ENCODE data around the gene IFNA16.
"Not testable (repeated sequence)": the region's sequence is repeated elsewhere in the genome, so short reads cannot be mapped to it uniquely, and the experiment has no call there.

Gene IFNA16

GRCh38 chr9:21244836-21245235, 27.7 kb upstream of the IFNA16 start:
- H3F3A ChIP-seq (ENCODE audit: insufficient read depth) = no peaks in the 10 kb centered on the region
- no peak overlapping the region for H3K4me2 ChIP-seq (ENCODE audit: low read depth, low read length, poor library complexity, severe bottlenecking)
- H3K27ac ChIP-seq (ENCODE audit: low read depth, low read length) = no peak overlapping the region
- H3K9me2 ChIP-seq (replicated peaks; ENCODE audit: insufficient read depth, low read length) = no peaks in the 10 kb centered on the region
- no peak overlapping the region for H3K4me3 ChIP-seq (ENCODE audit: insufficient read depth, low read length, poor library complexity, severe bottlenecking)
- H3K27me3 ChIP-seq (ENCODE audit: low read length) = no peaks in the 10 kb centered on the region
- no peak overlapping the region for H2AFZ ChIP-seq (ENCODE audit: low read depth, low read length, severe bottlenecking)
- no peaks in the 10 kb centered on the region for H3K9me3 ChIP-seq (ENCODE audit: insufficient read depth, low read length)
- H3K36me3 ChIP-seq (ENCODE audit: low read length) = no peaks in the 10 kb centered on the region
- no peaks in the 10 kb centered on the region for H4K20me1 ChIP-seq (ENCODE audit: low read depth, low read length)
- H3K9ac ChIP-seq (ENCODE audit: low read length) = no peak overlapping the region
- TF ChIP-seq EZH2phosphoT487 (conservative IDR thresholded peaks at IDR 0.05; ENCODE audit: low read length) = no peak
- TF ChIP-seq CTCF (IDR thresholded peaks at IDR 0.05; ENCODE audit: insufficient read depth, low read length, poor library complexity, severe bottlenecking) = no peak
- no peaks in the 10 kb centered on the region for H3K79me2 ChIP-seq (ENCODE audit: insufficient read depth, low read length)

GRCh38 chr9:21239911-21240310, 22.8 kb upstream of the IFNA16 start, which contains the start of gene IFNA14:
Gene IFNA14 (minus strand): TSS chr9:21240005. CDS start chr9:21239935, 70 bp downstream.
- Histone ChIP-seq H3K27me3 (ENCODE audit: low read length) (no peaks in the 10 kb centered on the region), H3K4me2 (ENCODE audit: low read depth, low read length, poor library complexity, severe bottlenecking) (no peak within 1 kb of the TSS)
- no peak for TF ChIP-seq EZH2phosphoT487 (conservative IDR thresholded peaks at IDR 0.05; ENCODE audit: low read length)
- no peak for TF ChIP-seq CTCF (IDR thresholded peaks at IDR 0.05; ENCODE audit: insufficient read depth, low read length, poor library complexity, severe bottlenecking)

GRCh38 chr9:21236360-21236714, 19.2 kb upstream of the IFNA16 start:
- not testable (repeated sequence) for H3K4me3 ChIP-seq (ENCODE audit: insufficient read depth, low read length, poor library complexity, severe bottlenecking); H4K20me1 ChIP-seq (ENCODE audit: low read depth, low read length); H3K27ac ChIP-seq (ENCODE audit: low read depth, low read length); H3K36me3 ChIP-seq (ENCODE audit: low read length); H3K4me2 ChIP-seq (ENCODE audit: low read depth, low read length, poor library complexity, severe bottlenecking); H3K9me2 ChIP-seq (replicated peaks; ENCODE audit: insufficient read depth, low read length); H3K9ac ChIP-seq (ENCODE audit: low read length); H2AFZ ChIP-seq (ENCODE audit: low read depth, low read length, severe bottlenecking); H3K27me3 ChIP-seq (ENCODE audit: low read length); H3K79me2 ChIP-seq (ENCODE audit: insufficient read depth, low read length); H3F3A ChIP-seq (ENCODE audit: insufficient read depth); H3K9me3 ChIP-seq (ENCODE audit: insufficient read depth, low read length)

More at GRCh38 chr9:21239911-21240310, 22.8 kb upstream of the IFNA16 start, which contains the start of gene IFNA14:
- Histone ChIP-seq H3K27ac (ENCODE audit: low read depth, low read length) (no peak within 1 kb of the TSS), H3K4me3 (ENCODE audit: insufficient read depth, low read length, poor library complexity, severe bottlenecking) (no peak within 1 kb of the TSS), H3K79me2 (ENCODE audit: insufficient read depth, low read length) (no peaks in the 10 kb centered on the region), H3K36me3 (ENCODE audit: low read length) (no peaks in the 10 kb centered on the region), H4K20me1 (ENCODE audit: low read depth, low read length) (no peaks in the 10 kb centered on the region), H3F3A (ENCODE audit: insufficient read depth) (no peaks in the 10 kb centered on the region), H3K9me3 (ENCODE audit: insufficient read depth, low read length) (no peaks in the 10 kb centered on the region), H2AFZ (ENCODE audit: low read depth, low read length, severe bottlenecking) (no peak within 1 kb of the TSS), H3K9ac (ENCODE audit: low read length) (no peak within 1 kb of the TSS), H3K9me2 (replicated peaks; ENCODE audit: insufficient read depth, low read length) (no peaks in the 10 kb centered on the region)

GRCh38 chr9:21235468-21236359, 18.6 kb upstream of the IFNA16 start:
- not testable (repeated sequence) for H4K20me1 ChIP-seq (ENCODE audit: low read depth, low read length); H3K4me2 ChIP-seq (ENCODE audit: low read depth, low read length, poor library complexity, severe bottlenecking); H3K36me3 ChIP-seq (ENCODE audit: low read length); H3K27ac ChIP-seq (ENCODE audit: low read depth, low read length); H3K9me2 ChIP-seq (replicated peaks; ENCODE audit: insufficient read depth, low read length); H3K9me3 ChIP-seq (ENCODE audit: insufficient read depth, low read length); H3K27me3 ChIP-seq (ENCODE audit: low read length); H3K4me3 ChIP-seq (ENCODE audit: insufficient read depth, low read length, poor library complexity, severe bottlenecking); H3F3A ChIP-seq (ENCODE audit: insufficient read depth); H3K79me2 ChIP-seq (ENCODE audit: insufficient read depth, low read length); H3K9ac ChIP-seq (ENCODE audit: low read length); H2AFZ ChIP-seq (ENCODE audit: low read depth, low read length, severe bottlenecking)
- peak; percentile 80 for TF ChIP-seq CTCF (IDR thresholded peaks at IDR 0.05; ENCODE audit: insufficient read depth, low read length, poor library complexity, severe bottlenecking)

Measured in SU-DHL-6 (cell line).